SU-DHL-6 (cell line): ENCODE measurements around the gene ZNF580.

Experiments used
- H2AFZ ChIP-seq: fragments of 200-600 bp; sonication (generic); 2 replicates; pipeline ENCODE4 v1.6.1; 2014; ENCODE audit warnings: low read depth, mild to moderate bottlenecking, moderate library complexity, mixed read lengths, antibody characterized with exemption, low read length; ENCODE audit not compliant: severe bottlenecking
- H3F3A ChIP-seq: fragments of 200-600 bp; shearing (Covaris generic); 2 replicates; pipeline ENCODE4 v1.6.0; 2016; ENCODE audit warnings: antibody characterized with exemption, mild to moderate bottlenecking; ENCODE audit not compliant: insufficient read depth
- H3K27ac ChIP-seq: fragments of 200-600 bp; sonication (generic); 2 replicates; pipeline ENCODE4 v1.5.1; 2016; ENCODE audit warnings: low read depth, mild to moderate bottlenecking, low read length, moderate library complexity, mixed read lengths
- H3K27me3 ChIP-seq: fragments of 200-600 bp; sonication (generic), shearing (Covaris generic); 2 replicates; pipeline ENCODE4 v1.6.0; 2014; ENCODE audit warnings: mild to moderate bottlenecking, low read length
- H3K36me3 ChIP-seq: fragments of 200-600 bp; sonication (generic); 2 replicates; pipeline ENCODE4 v1.6.1; 2014; ENCODE audit warnings: mild to moderate bottlenecking, low read length, mixed read lengths
- H3K4me2 ChIP-seq: fragments of 300-600, 200-600 bp; shearing (Covaris generic), sonication (generic); 2 replicates; pipeline ENCODE4 v1.6.0; 2014; ENCODE audit warnings: low read length, low read depth, mild to moderate bottlenecking; ENCODE audit not compliant: poor library complexity, severe bottlenecking
- H3K4me3 ChIP-seq: fragments of 200-600 bp; sonication (generic); 2 replicates; pipeline ENCODE4 v1.5.1; 2014; ENCODE audit warnings: antibody characterized with exemption, low read length, mild to moderate bottlenecking, mixed read lengths; ENCODE audit not compliant: insufficient read depth, poor library complexity, severe bottlenecking
- H3K79me2 ChIP-seq: fragments of 200-600 bp; sonication (generic); 2 replicates; pipeline ENCODE4 v1.6.1; 2014; ENCODE audit warnings: mild to moderate bottlenecking, low read length, moderate library complexity; ENCODE audit not compliant: insufficient read depth
- H3K9ac ChIP-seq: fragments of 200-600 bp; sonication (generic); 2 replicates; pipeline ENCODE4 v1.7.0; 2014; ENCODE audit warnings: mild to moderate bottlenecking, low read length
- H3K9me2 ChIP-seq: fragments of 200-600 bp; sonication (generic); replicated peaks from 2 replicates; pipeline ENCODE4 v1.6.1; 2014; ENCODE audit warnings: low read length; ENCODE audit not compliant: insufficient read depth
- H3K9me3 ChIP-seq: fragments of 200-600 bp; sonication (generic); 2 replicates; pipeline ENCODE4 v1.6.1; 2014; ENCODE audit warnings: low read length, mixed read lengths; ENCODE audit not compliant: insufficient read depth
- H4K20me1 ChIP-seq: fragments of 200-600 bp; sonication (generic); 2 replicates; pipeline ENCODE4 v1.6.1; 2014; ENCODE audit warnings: low read depth, mild to moderate bottlenecking, antibody characterized with exemption, low read length, moderate library complexity, mixed read lengths
- CTCF ChIP-seq: fragments of 200-600 bp; sonication (generic); IDR thresholded peaks from one replicate; pipeline ENCODE4 v1.5.1; 2017; ENCODE audit warnings: antibody characterized with exemption, mild to moderate bottlenecking, low read length, moderate library complexity; ENCODE audit not compliant: insufficient read depth, poor library complexity, severe bottlenecking
- EZH2phosphoT487 ChIP-seq: fragments of 200-600 bp; sonication (generic), shearing (Covaris generic); conservative IDR thresholded peaks from 2 replicates; pipeline ENCODE4 v1.6.1; 2018; ENCODE audit warnings: mild to moderate bottlenecking, antibody characterized with exemption, low read length, moderate library complexity, mixed read lengths

ZNF580 gene

GRCh38 chr19:55632463-55632834, 8.4 kb upstream of the ZNF580 start:
- H3K27me3 ChIP-seq: no peaks in the 10 kb centered on the region
- no peaks in the 10 kb centered on the region for H3K9me2 ChIP-seq
- H3F3A ChIP-seq: peaks cover 4% of the 10 kb centered on the region; the same call in 1 of the 2 replicates
- no peak overlapping the region for H3K4me2 ChIP-seq
- no peak overlapping the region for H3K9ac ChIP-seq
- H3K4me3 ChIP-seq: no peak overlapping the region
- H2AFZ ChIP-seq: peak overlapping the region; percentile 68
- no peaks in the 10 kb centered on the region for H4K20me1 ChIP-seq
- H3K27ac ChIP-seq: no peak overlapping the region
- no peaks in the 10 kb centered on the region for H3K36me3 ChIP-seq
- TF ChIP-seq CTCF (peak; percentile 61), EZH2phosphoT487 (no peak)
- no peaks in the 10 kb centered on the region for H3K9me3 ChIP-seq
- peaks cover 21% of the 10 kb centered on the region for H3K79me2 ChIP-seq

GRCh38 chr19:55633861-55634260, 6.9 kb upstream of the ZNF580 start:
- no peaks in the 10 kb centered on the region for H3K9me3 ChIP-seq
- H3K9ac ChIP-seq: peak overlapping the region; percentile 95; the same call in 1 of the 2 replicates
- H3K4me2 ChIP-seq: peak overlapping the region; percentile 93
- H3K36me3 ChIP-seq: no peaks in the 10 kb centered on the region
- no peak for TF ChIP-seq CTCF
- TF ChIP-seq EZH2phosphoT487: no peak
- H4K20me1 ChIP-seq: no peaks in the 10 kb centered on the region
- H3K4me3 ChIP-seq: peak overlapping the region; percentile 71
- peak overlapping the region; percentile 22 for H2AFZ ChIP-seq
- peaks cover 4% of the 10 kb centered on the region for H3F3A ChIP-seq
- no peak overlapping the region for H3K27ac ChIP-seq
- peaks cover 26% of the 10 kb centered on the region for H3K79me2 ChIP-seq
- no peaks in the 10 kb centered on the region for H3K27me3 ChIP-seq
- no peaks in the 10 kb centered on the region for H3K9me2 ChIP-seq

- H2AFZ ChIP-seq: no peak overlapping the region
- H3K4me3 ChIP-seq: peak overlapping the region; percentile 71
- no peaks in the 10 kb centered on the region for H3K9me3 ChIP-seq
- H3K4me2 ChIP-seq: peak overlapping the region; percentile 93
- H3K27me3 ChIP-seq: no peaks in the 10 kb centered on the region
- peaks cover 26% of the 10 kb centered on the region for H3K79me2 ChIP-seq
- H3K9me2 ChIP-seq: no peaks in the 10 kb centered on the region
- no peak for TF ChIP-seq EZH2phosphoT487
- TF ChIP-seq CTCF: no peak
- H3F3A ChIP-seq: peaks cover 11% of the 10 kb centered on the region
- no peaks in the 10 kb centered on the region for H3K36me3 ChIP-seq
- H3K9ac ChIP-seq: peak overlapping the region; percentile 95
- no peaks in the 10 kb centered on the region for H4K20me1 ChIP-seq
- peak overlapping the region; percentile 38 for H3K27ac ChIP-seq
Observed at GRCh38 chr19:55635334-55635717, 5.5 kb upstream of the ZNF580 start.

GRCh38 chr19:55635856-55636440, 4.9 kb upstream of the ZNF580 start:
- H3K27me3 ChIP-seq: no peaks in the 10 kb centered on the region
- H3F3A ChIP-seq: peaks cover 15% of the 10 kb centered on the region
- no peaks in the 10 kb centered on the region for H3K9me2 ChIP-seq
- H4K20me1 ChIP-seq: no peaks in the 10 kb centered on the region
- H3K4me2 ChIP-seq: peak overlapping the region; percentile 93
- TF ChIP-seq CTCF (no peak), EZH2phosphoT487 (no peak)
- H3K9me3 ChIP-seq: no peaks in the 10 kb centered on the region
- peaks cover 26% of the 10 kb centered on the region for H3K79me2 ChIP-seq
- H3K36me3 ChIP-seq: no peaks in the 10 kb centered on the region
- no peak overlapping the region for H3K27ac ChIP-seq
- peak overlapping the region; percentile 71 for H3K4me3 ChIP-seq
- H2AFZ ChIP-seq: no peak overlapping the region
- peak overlapping the region; percentile 95 for H3K9ac ChIP-seq
